Measurements from ENCODE around the gene GRIK4. TPM values are rescaled to one million over a fixed set of nuclear protein-coding genes. Genes with fewer than 3 reads are reported as not detected.

GRIK4 gene
- total RNA-seq (1 to 10 TPM in 8 of 9 donors, under 1 TPM in 1; 0.33 to 4.8 (median 3.9) TPM), polyA plus RNA-seq (1 to 10 TPM in 2 of 3 donors, under 1 TPM in 1; 0.97 to 1.3 (median 1.2) TPM)
- long read RNA-seq, donor 1: 0 reads
- long read RNA-seq, donor 2: 0 reads
- long read RNA-seq, donor 3: 0 reads
- long read RNA-seq, donor 4: 0 reads
- long read RNA-seq, donor 5, full-length matches to known transcripts: 1 of 5 reads
- long read RNA-seq, donor 5, partial matches to known transcripts: 1 of 5 reads
- long read RNA-seq, donor 5, other reads (novel, unspliced or antisense): 3 of 5 reads
- long read RNA-seq, donor 6: 0 reads
- long read RNA-seq, donor 7: 0 reads
- long read RNA-seq, donor 8: 0 reads
- long read RNA-seq, donor 9: 0 reads
- long read RNA-seq, donor 10: 0 reads

- DNase-seq: peak; percentile 77 to 92 (median 88)
- no peaks in the 10 kb centered on the region for H3K9me3 ChIP-seq (replicated peaks in 1 of 3)
- H3K4me3 ChIP-seq: peak within 1 kb of the TSS in 2 of 4 donors; percentile 34 to 70
- peaks cover 0 to 5% of the 10 kb centered on the region in 2 donors for H3K4me1 ChIP-seq (replicated peaks in 1 of 2)
- no peak for TF ChIP-seq POLR2A (IDR thresholded peaks at IDR 0.05)
- TF ChIP-seq, protein P1, sequence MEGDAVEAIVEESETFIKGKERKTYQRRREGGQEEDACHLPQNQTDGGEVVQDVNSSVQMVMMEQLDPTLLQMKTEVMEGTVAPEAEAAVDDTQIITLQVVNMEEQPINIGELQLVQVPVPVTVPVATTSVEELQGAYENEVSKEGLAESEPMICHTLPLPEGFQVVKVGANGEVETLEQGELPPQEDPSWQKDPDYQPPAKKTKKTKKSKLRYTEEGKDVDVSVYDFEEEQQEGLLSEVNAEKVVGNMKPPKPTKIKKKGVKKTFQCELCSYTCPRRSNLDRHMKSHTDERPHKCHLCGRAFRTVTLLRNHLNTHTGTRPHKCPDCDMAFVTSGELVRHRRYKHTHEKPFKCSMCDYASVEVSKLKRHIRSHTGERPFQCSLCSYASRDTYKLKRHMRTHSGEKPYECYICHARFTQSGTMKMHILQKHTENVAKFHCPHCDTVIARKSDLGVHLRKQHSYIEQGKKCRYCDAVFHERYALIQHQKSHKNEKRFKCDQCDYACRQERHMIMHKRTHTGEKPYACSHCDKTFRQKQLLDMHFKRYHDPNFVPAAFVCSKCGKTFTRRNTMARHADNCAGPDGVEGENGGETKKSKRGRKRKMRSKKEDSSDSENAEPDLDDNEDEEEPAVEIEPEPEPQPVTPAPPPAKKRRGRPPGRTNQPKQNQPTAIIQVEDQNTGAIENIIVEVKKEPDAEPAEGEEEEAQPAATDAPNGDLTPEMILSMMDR (IDR thresholded peaks at IDR 0.05): peak; percentile 90 to 97 (median 96)
- H3K27me3 ChIP-seq: no peaks in the 10 kb centered on the region
- 0 to 2% (median 1%) methylated on average over 12 to 84 of the region's 95 CpGs for WGBS, 4 donors
- peak within 1 kb of the TSS in 1 of 5 donors; percentile 63 for H3K27ac ChIP-seq
- intact Hi-C loops (cut with DNase I): loop anchor here (2.0 to 10.0 kb wide), 6 partner anchors 174 to 684 kb away; no protein-coding TSS in a partner anchor
- H3K36me3 ChIP-seq (replicated peaks in 1 of 2): no peaks in the 10 kb centered on the region
Observed at GRCh38 chr11:120511116-120511819, at the start of gene GRIK4. GRIK4 (plus strand) TSS chr11:120511748; CDS start chr11:120660319, 148,571 bp downstream.

DNA sequence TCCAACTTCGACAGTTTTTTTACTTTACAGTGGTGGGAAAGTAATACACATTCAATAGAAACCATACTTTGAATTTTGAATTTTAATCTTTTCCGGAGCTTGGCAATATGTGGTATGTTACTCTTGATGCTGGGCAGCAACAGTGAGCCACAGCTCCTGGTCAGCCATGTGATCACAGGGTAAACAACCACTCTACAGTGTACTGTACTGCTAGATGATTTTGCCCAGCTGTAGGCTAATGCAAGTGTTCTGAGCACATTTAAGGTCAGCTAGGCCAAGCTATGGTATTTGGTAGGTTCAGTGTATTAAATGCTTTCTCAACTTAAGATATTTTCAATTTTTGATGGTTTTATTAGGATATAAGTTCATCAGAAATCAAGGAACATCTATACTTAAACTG lies 48.7 kb upstream of the GRIK4 start:
- peaks cover 0 to 89% of the 10 kb centered on the region in 2 donors for H3K36me3 ChIP-seq (replicated peaks in 1 of 2)
- intact Hi-C loops (cut with DNase I): no loop called here
- H3K27me3 ChIP-seq: no peaks in the 10 kb centered on the region
- H3K4me1 ChIP-seq (replicated peaks in 1 of 2): no peaks in the 10 kb centered on the region
- no peaks in the 10 kb centered on the region for H3K9me3 ChIP-seq (replicated peaks in 1 of 3)
- no peak overlapping the region for H3K27ac ChIP-seq
- 90 to 98% (median 95%) methylated on average over 2 of the region's 2 CpGs for WGBS, 4 donors
- no peak overlapping the region for H3K4me3 ChIP-seq
- no peak for DNase-seq
- TF ChIP-seq, protein P1 (IDR thresholded peaks at IDR 0.05): no peak
- no peak for TF ChIP-seq POLR2A (IDR thresholded peaks at IDR 0.05)

GRCh38 chr11:120465921-120466534 lies 45.5 kb upstream of the GRIK4 start:
- intact Hi-C loops (cut with DNase I): no loop called here
- DNase-seq: no peak

More at GRCh38 chr11:120465921-120466534, 45.5 kb upstream of the GRIK4 start:
- Histone ChIP-seq H3K9me3 (replicated peaks in 1 of 3) (no peaks in the 10 kb centered on the region), H3K4me1 (replicated peaks in 1 of 2) (no peaks in the 10 kb centered on the region), H3K4me3 (no peak overlapping the region), H3K27me3 (no peaks in the 10 kb centered on the region), H3K36me3 (replicated peaks in 1 of 2) (peaks cover 0 to 87% of the 10 kb centered on the region in 2 donors), H3K27ac (no peak overlapping the region)
- TF ChIP-seq, protein P1 (IDR thresholded peaks at IDR 0.05): no peak
- no peak for TF ChIP-seq POLR2A (IDR thresholded peaks at IDR 0.05)
- 94 to 97% (median 96%) methylated on average over 6 of the region's 6 CpGs for WGBS, 4 donors
